ENCODE data around the gene CKB.

- TF ChIP-seq CTCF (IDR thresholded peaks at IDR 0.05): no peak
- no peak for TF ChIP-seq POLR2AphosphoS5 (IDR thresholded peaks at IDR 0.05)
- no peak for TF ChIP-seq EP300 (IDR thresholded peaks at IDR 0.05)
Measured at GRCh38 chr14:103552011-103552845, 29.6 kb upstream of the CKB start.
